Stimulated activated CD8-positive, alpha-beta memory T cell treated with anti-CD3 and anti-CD28 coated beads, Interleukin-15, amount 100 ng/mL, for 24 hours (primary cell): ENCODE measurements around the gene DENND5A.
A peak's percentile ranks its signal among the peaks of the same experiment; 100 is the strongest.
"Not testable (repeated sequence)": the region's sequence is repeated elsewhere in the genome, so short reads cannot be mapped to it uniquely, and the experiment has no call there.

Experiments used
- DNase-seq: peaks from one replicate; pipeline ENCODE4 v3.0.0-alpha.2; 2020; ENCODE audit warnings: low read depth

DENND5A gene

GRCh38 chr11:9138612-9139579, 126.3 kb downstream of the DENND5A start:
- DNase-seq, result no peak

DNA sequence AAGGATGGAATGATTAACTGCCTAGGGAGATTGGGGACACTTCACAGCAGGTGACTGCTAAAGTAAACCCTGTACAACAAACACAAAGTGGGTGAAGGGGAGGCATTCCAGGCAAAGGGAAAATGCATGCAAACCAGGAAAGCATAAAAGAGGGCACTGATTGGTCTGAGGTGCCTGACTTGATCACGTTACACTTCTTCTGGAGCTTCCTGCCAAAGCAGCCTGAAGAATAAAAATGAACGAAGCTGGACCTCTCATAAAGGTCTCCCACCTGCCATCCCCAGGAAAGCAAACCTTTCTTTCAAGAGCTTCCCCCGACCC, 127.1 kb downstream of the DENND5A start:
- no peak for DNase-seq

DNA sequence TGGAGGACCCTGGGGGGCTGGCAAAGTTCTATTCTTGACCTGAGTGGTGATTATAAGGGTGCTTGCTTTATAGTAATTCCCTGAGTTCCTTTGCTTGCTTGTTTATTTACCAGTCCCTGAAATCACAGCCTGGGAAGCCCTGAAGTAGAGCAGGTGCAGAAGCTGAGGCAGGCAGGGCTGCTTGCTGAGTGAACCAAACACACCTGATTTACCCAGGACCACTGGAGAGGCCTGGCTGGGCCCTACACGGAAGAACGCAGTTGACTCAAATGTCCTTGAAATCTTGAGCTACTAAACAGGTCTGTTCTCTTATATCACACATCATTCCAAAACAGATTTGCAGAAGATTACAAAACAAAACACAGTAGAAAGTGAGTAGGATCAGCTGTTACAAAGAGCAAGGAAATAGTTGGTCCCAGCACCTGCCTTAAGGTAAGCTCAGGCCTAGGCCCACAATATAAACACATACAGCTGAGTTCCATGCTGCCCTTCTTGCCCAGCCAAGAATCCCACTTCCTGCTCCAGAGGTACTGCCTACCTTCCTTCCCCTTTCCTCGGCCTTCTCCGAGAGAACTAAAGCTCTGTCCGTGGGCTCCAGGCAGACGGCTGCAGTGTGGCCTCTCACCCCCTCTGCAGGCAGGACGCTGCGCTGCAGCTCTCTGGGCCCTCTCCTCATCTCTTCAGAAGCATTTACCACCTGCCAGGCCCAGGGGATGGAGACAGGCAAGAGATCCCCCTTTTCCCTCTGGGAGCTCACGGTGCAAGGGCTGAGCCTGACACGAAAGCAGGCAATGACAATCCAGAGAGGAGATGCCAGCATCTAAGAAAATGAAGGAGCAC, 127.6 kb downstream of the DENND5A start:
- peak; percentile 44 for DNase-seq

GRCh38 chr11:9136741-9137140, 128.4 kb downstream of the DENND5A start:
- DNase-seq, result no peak

GRCh38 chr11:9133956-9134355, 131.2 kb downstream of the DENND5A start:
- DNase-seq, result no peak

- DNase-seq, result no peak
Observed at GRCh38 chr11:9132203-9132878, 132.8 kb downstream of the DENND5A start.

DNA sequence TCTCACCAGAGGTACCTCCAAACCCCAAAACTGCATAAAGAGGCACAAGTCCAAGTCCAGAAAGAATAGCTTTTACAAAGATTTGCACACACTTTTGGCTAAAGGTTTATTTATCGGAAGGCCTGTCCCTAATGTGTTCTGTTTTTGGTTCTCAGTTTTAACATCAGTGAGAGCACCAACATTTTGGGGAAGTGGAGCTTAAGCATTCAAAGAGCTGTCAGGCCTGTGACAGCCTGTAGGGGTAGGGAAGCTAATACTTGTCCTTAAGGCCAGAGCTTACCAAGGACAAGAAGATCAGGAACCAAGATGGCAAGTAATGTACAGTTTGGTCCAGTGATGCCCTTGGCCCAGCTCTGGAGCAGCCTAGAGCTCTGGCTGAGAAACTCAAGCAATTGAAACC, 134.9 kb downstream of the DENND5A start:
- DNase-seq, result no peak

DNA sequence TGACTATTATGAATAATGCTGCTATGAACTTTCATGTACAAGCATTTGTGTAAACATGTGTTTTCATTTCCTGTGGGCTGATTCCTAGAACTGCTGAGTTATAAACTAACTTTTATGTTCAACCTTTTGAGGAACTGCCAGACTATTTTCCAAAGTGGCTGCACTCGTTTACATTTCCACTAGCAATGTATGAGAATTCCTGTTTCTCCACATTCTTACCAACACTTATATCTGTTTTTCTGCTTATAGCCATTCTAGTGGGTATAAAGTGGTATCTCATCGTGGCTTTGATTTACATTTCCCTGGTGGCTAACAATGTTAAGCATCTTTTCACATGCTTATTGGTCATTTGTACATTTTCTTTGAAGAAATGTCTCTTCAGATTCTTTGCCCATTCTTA, 138.5 kb downstream of the DENND5A start:
- DNase-seq, result no peak

- no peak for DNase-seq
Observed at GRCh38 chr11:9125185-9125886, 139.8 kb downstream of the DENND5A start.

GRCh38 chr11:9123595-9124304, 141.4 kb downstream of the DENND5A start:
- DNase-seq, result no peak

GRCh38 chr11:9121469-9121796, 143.7 kb downstream of the DENND5A start:
- no peak for DNase-seq

GRCh38 chr11:9120664-9121468, 144.3 kb downstream of the DENND5A start:
- no peak for DNase-seq

- DNase-seq, result no peak
Observed at GRCh38 chr11:9118277-9118676, 146.9 kb downstream of the DENND5A start.

GRCh38 chr11:9112075-9112474, 153.1 kb downstream of the DENND5A start:
- DNase-seq, result no peak

DNA sequence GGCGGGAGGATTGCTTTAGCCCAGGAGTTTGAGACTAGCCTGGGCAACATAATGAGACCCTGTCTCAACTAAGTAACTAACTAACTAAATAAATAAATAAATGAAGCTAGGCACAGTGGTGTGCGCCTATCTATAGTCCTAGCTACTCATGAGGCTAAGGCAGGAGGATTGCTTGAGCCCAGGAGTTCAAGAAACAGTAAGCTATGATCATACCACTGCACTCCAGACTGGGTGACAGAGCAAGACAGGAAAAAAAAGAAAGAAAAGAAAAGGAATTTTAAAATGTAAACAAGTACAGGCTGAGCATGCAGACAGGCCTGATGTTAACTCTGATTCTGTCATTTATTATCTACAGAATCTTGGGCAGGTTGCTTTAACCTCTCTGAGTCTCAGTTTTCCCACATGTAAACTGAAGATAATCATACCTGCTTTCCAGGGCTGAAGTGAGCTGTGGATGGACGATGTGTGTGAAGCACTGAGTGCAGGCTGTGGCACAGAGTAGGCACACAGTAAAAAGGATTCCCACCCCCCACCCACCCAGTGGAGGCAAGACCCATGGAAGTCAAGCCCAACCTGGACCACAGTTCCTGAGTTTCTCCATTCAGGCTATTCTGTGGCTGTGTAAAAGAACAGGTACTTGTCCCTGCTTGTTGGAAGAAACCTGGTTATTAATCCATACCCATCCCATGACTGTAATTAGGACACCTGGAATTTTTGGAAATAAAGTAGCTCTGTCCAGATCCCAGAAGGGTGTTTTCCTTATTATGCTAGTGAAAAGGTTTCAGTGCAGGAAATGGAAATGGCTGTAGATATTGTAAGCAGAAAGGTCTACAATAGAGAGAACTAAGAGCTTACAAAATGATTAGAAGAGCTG, 155.1 kb downstream of the DENND5A start:
- no peak for DNase-seq

DNA sequence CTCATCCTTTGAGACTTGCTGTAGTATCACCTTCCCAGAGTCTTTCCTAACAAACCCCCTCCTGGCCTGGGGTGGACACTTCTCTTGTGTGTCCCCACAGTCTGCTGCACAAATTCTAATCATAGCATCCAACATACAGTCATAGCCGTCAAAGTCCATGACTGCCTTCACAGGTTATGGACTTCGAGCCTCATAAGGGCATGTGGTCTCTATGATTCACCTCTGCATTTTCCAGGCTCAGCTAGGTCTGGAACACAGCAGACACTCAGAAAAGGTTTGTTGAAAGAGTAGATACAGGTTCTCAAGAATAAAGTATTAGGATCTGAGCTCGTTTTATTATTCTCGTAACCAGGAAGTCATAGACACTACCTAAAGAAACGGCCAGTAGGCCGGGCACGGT, 160.6 kb downstream of the DENND5A start:
- no peak for DNase-seq

GRCh38 chr11:9103542-9104276, 161.4 kb downstream of the DENND5A start:
- no peak for DNase-seq

DNA sequence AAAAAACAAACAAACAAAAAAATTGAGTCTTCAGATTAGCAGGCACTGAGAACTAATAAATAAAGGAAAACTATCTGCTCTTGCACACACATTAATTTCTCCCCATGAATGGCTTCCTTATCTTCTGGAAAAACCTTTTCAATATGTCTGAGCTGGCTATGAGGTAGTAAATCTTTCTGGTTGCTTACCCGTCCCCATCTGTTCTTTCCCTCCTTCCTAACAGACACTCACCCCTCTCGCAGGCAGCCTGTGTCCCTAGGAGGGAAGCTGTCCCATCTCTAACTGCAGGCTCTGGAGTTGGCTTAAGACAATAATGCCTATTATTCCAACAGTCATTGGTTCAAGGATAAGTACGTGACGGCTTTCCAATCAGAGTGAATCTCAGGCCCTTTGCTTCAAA, 165.5 kb downstream of the DENND5A start:
- DNase-seq, result no peak

- DNase-seq, result not testable (repeated sequence)
Observed at GRCh38 chr11:9098455-9098854, 166.7 kb downstream of the DENND5A start.
